ENCODE measurements around the gene LMAN1L.

The LMAN1L gene

DNA sequence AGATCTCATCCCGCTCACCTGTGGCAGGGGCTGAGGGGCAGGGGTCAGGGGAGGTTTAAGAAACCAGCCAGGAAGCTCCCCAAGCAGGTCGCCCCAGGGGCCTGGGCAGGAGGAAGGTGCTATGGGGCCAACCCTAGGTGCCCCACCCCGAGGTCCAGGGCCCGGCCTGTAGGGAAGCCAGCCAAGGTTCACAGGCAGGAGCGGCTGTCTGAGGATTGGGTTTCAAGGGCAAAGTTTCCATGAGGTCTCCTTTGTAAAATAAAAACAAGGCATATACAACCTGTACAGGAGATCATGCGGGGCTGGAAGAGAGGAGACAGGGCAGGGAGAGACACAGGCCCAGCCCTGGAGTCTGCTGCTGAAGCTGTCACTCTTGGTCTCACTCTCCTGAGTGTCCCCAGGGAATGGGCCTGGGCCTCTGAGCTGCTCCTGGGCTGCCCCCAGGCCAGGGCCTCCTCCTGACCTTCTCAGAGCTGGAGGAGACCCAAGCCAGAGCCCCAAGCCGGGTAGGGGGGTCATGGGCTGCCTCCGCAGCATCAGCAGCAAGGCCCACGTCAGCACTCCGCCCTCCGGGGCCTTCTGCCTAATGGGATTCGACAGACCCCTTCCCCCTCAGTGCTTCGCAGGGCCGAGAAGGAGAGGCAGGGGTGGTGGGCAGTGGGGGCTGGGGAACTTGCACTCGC, 19.3 kb downstream of the LMAN1L start:
- intact Hi-C loops (cut with DNase I): no loop called here
- no peak for DNase-seq

DNA sequence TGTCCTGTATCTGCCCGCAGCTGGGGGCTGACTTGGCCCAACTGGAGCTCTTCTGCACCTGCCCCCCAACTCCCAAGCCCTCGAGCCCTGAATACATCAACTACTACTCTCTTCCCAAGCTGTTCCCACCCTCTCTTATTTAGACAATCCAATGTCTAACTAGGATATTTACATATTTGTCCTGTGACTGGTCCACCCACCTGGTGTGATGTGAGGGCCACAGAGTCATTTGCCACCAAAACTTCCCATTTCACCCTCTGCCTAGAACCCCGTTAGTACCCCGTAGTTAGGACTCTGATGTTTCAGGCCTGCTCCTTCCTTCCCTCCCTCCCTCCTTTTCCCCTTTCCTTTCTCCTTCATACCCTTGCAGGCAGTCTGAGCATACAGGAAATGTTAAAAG, 20.2 kb downstream of the LMAN1L start:
- intact Hi-C loops (cut with DNase I): no loop called here
- DNase-seq: no peak

DNA sequence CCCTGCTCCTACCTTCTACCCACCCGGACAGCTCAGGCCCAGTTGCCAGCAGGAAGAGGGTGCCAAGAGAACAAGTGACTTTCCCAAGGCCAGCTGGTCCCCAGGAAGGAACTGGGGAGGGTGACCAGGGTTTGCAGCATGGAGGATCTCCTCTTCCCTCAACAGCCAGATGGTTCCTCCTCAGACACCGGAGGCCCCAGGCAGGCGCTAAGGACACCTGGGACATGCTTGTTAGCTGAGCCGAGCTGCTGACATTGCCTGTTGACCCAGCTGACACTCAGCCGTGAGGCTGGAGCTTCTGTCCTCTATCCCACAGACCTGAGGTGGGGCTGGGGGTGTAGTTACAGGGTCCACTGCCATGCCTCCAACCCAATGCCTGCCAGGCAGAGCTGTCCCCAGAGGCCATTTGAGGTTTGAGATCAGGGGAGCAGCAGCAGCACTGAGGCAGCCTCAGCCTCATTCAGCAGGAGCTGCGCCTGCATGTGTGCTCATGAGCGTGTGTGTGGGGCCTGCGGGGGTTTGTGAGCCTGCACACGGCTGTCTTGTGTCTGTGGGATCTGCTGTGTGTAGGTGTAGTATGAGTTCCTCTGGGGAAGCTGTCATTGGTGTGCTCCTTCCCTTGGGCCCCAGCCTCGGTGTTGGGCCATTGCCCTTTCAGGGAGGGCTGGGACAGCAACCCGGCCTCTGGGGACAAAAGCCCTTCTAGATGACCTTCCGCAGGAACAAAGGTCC, 20.9 kb downstream of the LMAN1L start:
- intact Hi-C loops (cut with DNase I): no loop called here
- DNase-seq: peak in 6 of 10 donors; percentile 27 to 92 (median 74)

DNA sequence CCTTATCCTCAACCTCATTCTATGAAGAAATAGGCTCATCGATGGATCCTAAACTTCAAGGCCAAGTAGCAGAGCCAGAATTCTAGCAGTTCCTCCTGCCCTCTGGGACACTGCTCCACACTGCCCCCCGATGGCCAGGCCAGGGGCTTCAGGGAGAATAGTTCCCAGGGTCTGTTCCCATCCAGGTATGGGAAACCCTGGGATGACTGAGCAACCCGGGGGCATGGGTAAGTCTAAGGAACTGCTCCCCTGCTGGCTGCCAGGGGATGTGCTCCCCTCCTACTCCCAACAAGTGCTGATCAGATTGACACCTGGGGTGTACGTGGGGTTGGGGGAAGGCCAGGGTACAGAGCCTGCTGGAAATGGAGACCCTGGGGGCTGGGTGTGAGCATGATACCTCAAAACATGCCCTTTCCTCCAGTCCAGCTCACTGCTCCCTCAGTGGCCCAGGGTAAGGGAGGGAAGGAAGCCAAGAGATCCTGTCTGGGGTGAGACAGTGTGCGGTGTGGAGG, 22.7 kb downstream of the LMAN1L start:
- intact Hi-C loops (cut with DNase I): loop anchor here (5.0 kb wide), 1 partner anchor 63 kb away; no protein-coding TSS in a partner anchor
- peak in 7 of 10 donors; percentile 49 to 90 (median 54) for DNase-seq

DNA sequence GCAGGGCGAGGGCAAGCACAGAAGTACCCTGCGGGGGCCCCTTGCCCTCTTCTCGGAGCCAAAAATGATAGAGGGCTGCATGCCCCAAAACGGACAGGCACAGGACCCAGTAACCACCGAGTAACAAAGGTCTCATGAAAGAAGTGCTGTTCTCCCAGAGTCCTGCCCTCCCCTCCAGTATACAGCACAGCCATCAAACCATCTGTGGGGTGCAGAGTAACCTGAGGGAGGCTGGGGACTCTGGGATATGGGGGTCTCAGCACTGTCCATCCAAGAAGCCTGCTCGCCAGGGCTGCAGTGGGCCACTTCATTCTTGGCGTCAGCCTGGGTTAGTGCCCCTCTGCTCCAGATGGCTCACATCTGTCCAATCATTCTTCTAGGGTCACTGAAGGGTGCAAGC, 24.2 kb downstream of the LMAN1L start:
- intact Hi-C loops (cut with DNase I): loop anchor here (5.0 kb wide), 1 partner anchor 65 kb away; no protein-coding TSS in a partner anchor
- DNase-seq: no peak

DNA sequence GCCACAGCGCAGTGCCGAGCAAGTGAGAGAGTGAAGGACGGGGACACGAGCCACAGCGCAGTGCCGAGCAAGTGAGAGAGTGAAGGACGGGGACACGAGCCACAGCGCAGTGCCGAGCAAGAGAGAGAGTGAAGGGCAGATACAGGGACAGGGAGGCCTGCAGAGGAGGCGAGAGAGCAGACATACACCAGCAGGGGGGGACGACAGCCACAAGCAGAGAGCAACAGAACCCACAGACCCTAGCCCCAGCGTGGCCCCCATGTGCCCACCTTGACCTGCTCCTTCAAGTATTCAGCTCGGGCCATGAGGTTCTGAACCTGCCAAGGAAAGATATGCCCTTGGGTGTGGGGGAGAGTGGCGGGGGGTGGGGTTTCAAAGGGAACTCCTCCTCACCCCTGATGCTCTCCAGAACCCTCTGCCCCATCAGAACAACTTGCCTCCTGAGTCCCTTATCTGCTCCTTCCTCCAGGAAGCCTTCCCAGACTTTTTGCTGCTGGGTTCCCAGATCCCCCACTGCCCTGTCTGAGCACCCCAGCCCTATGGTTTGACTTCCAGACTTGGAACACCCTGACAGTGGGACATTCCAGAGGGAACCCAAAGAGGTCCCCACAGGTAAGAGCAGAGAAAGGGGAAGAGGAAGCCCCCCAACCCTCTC, 25.0 kb downstream of the LMAN1L start:
- intact Hi-C loops (cut with DNase I): loop anchor here (5.0 kb wide), 1 partner anchor 65 kb away; no protein-coding TSS in a partner anchor
- DNase-seq: no peak

DNA sequence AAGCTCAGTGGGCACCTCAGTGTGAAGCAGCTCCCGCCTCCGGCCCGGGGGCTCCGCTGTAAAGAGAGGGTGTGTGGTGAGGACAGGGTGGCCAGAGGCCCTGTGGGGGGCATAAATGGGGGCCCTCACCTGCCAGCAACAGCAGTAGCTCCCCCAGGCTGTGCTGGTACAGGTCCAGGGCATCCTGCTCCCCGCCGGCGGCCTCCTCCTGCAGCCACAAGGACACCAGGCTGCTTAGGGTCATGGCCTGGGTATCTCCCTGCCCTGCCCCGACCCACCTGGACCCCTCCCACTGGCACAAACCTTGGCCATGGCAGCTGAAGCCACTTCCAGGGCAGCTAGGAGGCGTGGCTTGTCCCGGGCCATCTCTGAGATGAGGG, 25.5 kb downstream of the LMAN1L start:
- intact Hi-C loops (cut with DNase I): loop anchor here (5.0 kb wide), 1 partner anchor 66 kb away; no protein-coding TSS in a partner anchor
- DNase-seq: no peak

DNA sequence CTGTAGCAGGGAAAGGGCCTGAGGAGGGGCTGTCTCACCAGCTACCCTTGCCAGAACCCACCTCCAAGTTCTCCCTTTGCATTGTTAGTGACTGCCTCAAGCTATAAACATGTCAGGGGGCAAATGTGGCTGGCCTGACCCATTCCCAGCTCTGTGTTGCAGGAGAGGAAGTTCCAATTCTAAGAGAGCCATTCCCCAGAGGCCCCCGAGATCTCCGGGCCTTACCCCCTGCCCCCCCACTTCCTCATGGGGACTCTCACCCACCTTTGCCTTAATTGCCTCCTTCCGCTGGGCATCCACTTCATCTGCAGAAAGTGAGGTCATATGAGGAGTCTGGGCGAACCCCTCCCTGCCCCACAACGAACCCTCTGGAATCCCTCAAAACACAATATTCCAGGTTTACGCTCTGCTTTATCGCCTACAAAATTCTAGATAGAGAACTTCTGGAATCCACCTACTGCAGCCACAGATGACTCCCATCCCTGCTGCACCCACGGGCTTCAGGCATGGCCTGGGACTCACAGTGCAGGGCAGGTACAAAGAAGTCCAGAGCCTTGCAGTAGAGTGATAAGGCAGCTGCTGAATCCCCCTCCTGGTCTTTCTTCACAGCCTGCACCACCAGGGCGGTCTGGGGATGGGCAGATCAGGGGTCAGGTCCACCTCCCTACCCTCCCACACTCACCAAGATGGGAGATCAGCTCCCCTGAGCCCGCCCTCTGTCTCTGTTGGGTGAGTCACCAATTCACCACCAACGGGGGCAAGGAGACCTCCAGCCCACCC, 26.3 kb downstream of the LMAN1L start:
- intact Hi-C loops (cut with DNase I): loop anchor here (5.0 kb wide), 1 partner anchor 67 kb away; no protein-coding TSS in a partner anchor
- no peak for DNase-seq

DNA sequence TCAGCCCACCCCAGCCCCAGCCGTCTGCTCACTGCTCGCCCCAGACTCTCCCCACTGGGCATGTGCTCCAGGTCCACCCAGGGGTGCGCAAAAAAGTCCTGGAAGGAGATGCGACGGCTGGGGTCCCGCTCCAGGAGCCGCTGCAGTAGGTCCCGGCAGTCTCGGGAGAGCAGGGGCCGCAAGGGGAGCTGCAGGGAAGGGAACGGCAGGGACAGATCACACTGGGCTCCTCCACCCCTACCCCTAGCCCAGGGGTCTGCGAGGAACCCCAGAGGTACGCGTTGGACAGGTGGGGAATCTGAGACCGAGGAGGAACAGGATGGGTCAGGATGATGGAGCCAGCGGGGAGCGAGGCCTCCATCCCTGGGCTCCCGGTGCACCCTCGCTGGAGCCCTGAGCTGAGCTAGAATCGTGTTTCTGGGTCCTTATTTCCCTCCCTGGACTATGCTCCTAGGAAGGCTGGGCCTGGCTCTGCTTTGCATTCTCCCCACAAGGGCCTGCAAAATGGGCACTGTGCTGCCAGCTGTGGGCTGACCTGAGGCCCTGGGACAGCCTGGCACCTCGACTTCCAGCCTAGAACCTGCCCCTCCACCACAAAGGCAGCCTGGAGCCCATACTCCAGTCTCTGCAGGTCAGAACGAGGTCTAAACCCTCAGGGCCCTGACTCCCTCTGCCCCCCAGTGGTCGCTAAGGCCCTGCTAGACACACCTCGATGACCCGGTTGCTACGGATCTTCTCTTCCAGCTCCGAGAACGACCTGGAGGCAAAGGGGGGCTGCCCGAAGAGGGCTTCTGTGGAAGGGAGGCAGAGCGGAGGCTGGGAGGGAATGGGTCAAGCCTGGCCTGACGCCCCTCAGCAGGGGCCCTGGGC, 27.1 kb downstream of the LMAN1L start:
- no peak for DNase-seq
- intact Hi-C loops (cut with DNase I): loop anchor here (5.0 kb wide), 2 partner anchors 57 to 67 kb away; partner anchors contain the start of gene CSK

DNA sequence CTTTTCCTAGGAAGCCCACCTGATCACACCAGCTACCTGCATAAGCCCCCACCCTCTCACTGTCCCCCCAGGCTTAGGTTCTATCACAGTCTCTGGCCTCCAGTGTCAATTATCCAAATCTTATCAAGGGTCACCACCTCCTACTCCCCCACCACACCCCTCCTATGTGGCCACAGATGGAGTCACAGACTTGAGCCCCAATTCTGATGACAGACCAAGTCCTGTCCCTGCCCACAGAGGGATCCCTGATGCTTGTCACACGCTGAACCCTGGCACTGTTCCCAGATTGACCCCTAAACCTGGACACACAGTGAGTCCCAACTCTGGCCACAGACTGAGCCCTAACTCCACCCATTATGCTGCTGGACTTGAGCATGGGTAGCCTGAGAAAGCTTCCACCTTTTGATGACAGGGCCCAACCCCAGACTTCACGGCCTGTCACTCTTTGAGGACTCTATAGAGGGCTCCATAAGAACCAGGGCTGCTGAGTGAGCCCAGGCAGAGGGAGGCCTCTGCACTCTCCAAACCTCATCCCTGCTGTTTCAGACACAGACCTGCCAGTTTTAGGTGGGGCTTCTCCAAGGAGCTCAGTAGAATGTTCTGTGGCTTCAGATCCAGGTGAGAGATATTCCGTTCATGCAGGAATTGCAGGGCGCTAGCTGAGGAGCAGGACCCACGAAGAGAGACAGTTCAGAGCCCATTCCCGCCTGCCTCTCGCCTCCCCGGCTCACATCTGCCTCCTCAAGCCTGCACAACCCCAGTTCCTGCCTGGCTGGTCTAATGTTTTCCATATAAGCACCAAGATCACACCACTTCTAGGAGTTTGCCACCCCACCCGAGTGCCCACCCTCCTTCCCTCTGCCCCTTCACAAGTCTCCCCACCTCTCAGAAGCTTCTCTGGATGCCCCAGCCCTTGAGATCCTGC, 28.5 kb downstream of the LMAN1L start:
- DNase-seq: no peak
- intact Hi-C loops (cut with DNase I): loop anchor here (5.0 kb wide), 1 partner anchor 59 kb away; the partner anchor contains the start of gene CSK

DNA sequence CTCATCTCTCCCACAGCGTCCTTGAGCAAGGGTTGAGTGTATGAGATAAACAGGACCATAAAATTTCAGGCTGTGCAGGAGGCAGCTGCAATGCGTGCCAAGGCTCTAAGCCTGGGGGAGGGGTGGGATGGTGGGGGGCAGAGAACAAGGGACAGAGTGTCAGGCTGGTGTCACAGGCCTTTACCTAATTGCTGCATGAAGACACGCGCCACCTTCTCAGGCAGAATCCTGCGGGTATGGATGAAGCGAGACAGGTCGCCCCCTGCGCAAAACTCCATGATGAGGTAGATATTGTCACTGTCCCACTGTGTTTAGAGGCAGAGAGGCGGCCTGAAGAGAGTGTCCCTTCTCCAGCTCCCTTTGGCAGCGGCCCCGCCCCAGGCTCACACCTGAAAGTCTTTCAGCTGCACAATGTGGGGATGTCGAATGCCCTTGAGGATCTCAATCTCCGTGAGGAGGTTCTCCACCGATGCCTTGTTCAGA, 29.3 kb downstream of the LMAN1L start:
- intact Hi-C loops (cut with DNase I): loop anchor here (2.0 to 5.0 kb wide), 3 partner anchors 31 to 65 kb away; partner anchors contain the start of genes CSK, FAM219B and SCAMP2
- DNase-seq: no peak

DNA sequence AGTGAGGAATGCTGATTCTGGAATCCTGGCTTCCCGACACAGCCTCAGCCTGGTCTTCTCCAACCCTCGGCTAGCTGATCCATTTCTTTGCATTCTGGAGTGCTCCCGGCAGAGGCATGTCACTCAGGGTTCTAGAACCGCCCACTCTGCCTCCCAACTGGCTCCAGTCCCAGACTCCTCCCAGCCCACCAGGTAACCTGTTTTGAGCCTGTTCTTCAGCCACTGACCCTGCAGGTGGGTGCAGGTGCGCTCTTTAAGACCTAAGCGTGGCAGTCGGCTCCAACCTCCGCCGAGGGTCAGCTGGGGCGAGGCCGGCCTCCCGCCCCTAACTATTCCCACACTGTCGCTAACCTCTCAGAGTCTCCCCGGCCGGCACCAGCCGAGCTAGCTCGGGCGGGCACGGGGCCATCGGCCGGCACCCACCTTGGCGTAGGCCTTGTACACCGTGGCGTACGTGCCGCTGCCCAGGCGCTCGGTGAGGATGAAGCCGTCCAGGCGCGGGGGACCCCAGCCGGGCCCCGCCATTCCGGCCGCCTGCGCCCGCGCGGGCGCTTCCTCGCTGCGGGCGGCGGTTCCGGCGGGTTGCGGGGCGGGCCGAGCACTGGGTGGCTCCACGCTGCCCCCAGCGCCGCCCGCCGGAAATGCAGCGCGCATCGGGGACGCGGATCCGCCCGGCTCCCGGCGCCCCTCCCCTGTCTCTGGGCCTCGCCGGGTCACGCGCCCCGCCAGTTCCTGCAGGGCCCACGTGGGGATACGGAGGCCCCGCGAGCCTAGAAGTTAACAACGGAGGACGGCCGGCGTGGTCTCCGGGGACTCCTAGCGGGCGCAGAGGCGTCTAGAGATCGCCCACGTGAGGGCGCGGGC, 30.2 kb downstream of the LMAN1L start, which contains the start of gene ULK3:
ULK3 (minus strand) TSS at position 576 of the 864 bp plus-strand sequence; CDS start at position 525, 51 bp downstream.
- intact Hi-C loops (cut with DNase I): loop anchor here (2.0 to 5.0 kb wide), 3 partner anchors 30 to 64 kb away; partner anchors contain the start of genes CSK, FAM219B and SCAMP2

DNA sequence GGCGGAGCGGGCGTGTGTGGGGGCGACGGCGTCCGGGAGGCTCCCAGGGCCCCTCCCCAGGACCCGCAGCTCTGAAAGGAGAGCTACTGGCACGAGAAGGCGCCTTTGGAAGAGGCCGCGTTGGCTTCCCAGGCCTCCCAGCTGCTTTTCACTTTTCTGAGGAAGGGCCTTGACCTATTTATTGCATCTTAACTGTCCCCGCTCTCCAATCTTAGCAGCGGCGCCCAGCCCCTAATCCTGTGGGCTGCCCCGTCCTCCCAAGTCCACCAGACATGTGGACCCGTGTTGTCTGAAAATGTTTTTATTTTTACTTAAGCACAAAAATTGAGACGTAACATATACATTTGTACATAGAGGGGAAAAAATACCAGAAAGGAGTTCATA, 30.8 kb downstream of the LMAN1L start:
- intact Hi-C loops (cut with DNase I): loop anchor here (2.0 to 5.0 kb wide), 3 partner anchors 29 to 63 kb away; partner anchors contain the start of genes CSK, FAM219B and SCAMP2
- DNase-seq: no peak

More for the DNA sequence above, 30.2 kb downstream of the LMAN1L start, which contains the start of gene ULK3:
- DNase-seq: peak; percentile 86 to 99 (median 92)

DNA sequence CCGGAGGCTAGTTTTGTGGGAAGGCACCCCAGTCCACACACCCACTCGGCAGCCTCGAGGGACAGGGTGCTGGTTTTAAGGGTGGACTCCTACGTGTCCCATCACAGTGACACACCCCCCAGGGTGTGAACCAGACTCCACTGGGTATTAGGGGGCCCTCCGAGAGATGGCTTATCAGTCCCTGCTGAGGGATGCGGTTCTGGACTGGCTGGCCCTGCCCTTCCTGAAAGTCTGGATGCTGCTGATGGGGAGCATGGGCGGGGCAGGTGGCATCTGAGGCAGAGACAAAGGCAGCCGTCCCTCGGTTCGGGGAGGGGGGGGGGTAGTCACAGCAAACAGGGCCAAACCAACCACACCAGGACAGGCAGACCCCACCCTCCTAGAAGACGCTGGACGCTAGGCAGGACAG, 31.3 kb downstream of the LMAN1L start:
- DNase-seq: no peak

DNA sequence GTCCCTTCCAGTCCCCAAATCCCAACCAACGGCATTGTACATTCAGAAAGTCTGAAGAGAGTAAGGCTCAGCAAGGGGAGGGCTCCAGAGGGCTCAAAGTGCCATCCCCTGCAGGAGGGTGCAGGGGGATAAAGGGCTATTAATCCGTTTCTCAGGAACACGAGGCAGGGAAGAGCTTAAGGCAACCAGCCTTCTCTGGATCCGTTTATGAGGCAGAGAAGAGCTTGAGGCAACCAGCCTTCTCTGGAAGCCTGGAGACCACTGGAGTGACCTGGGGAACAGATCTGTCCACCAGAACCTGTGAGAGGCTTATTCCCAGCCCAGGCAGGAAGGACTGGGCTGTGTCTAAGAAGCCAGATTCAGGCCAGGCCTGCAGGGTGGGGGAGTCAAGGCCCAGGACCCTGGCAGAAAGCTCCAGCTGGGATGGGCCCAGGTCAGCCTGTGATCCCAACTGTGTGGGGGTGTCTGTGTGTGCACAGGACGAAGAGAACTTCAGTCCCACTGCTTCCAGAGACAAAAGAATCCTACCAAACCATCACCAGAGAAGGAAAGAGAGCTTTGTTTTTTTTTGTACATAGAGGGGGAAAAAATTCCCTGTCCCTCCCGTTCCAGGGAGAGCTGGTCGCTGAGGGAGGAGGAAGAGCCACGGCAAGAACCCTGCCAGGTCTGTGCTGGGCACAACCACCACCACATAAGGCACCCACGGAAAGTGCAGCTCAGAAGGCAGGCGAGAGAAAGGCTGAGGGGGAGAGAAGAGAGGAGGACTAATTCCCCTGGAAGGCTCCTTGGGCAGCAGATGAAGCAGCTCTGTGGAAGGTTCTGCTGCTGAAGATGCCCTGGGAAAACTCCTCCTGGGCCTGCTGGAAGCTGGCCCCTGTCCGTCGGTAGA, 31.9 kb downstream of the LMAN1L start:
- intact Hi-C loops (cut with DNase I): loop anchor here (5.0 kb wide), 1 partner anchor 62 kb away; the partner anchor contains the start of gene CSK
- no peak for DNase-seq

More for the DNA sequence above, 31.3 kb downstream of the LMAN1L start:
- intact Hi-C loops (cut with DNase I): loop anchor here (2.0 to 5.0 kb wide), 3 partner anchors 29 to 63 kb away; partner anchors contain the start of genes CSK, FAM219B and SCAMP2
